Cortex of kidney (tissue), 1 donor: ENCODE data around the gene LRRC18.

Experiments used
- DNase-seq: peaks from one replicate; lab custom pipeline; 2025; lab: John Stamatoyannopoulos, UW

Gene LRRC18

DNA sequence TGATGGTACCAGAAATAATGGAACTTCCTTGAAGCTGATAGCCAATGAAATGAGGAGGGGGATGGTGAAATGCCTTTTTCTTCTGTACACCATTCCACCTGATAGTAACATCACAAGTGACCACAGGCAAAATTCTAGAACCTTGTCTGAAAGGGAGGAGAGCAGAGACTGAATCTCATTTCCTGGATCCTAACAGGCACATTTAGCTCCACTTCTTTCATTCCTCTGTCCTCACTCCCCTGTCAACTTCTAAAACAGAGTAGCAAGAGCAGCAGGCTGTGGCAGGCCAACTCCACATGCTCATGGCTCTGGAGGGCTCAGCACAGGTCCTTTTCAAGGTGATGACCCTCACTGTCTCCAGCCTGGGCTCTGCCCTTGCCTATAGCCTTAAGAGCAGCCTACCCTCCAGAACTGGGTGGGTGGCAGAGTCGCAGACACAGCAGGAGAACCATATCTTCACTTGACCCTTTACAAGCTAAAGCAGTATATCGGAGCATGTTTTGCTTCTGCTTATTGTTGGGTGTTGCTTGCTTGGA, at the start of gene LRRC18:
Gene LRRC18 (minus strand): TSS at position 51 of the 536 bp plus-strand sequence. CDS start 25,685 bp downstream, outside the sequence.
- no peak for DNase-seq

GRCh38 chr10:48985621-48986158, 46.0 kb upstream of the LRRC18 start:
- no peak for DNase-seq

GRCh38 chr10:48983648-48984351, 44.2 kb upstream of the LRRC18 start:
- no peak for DNase-seq

DNA sequence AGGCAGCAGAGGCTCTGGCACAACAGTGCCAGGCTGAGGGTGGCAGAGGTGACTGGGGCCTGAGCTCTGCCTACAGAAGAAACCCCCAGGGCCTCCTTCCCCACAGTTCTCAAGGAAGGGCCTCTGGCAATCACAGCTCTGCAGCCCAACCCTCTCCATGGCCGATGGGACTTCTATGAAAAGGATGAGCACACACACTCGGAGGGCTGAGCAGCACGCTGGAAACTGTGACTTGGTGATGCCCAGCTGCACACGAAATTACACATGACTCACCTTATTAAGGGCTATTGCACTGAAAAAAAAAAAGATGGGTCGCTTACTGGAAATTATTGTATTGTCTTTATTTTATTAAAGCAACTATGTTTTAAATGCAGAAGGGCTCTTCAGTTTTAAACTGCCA, 42.9 kb upstream of the LRRC18 start:
- DNase-seq: no peak

DNA sequence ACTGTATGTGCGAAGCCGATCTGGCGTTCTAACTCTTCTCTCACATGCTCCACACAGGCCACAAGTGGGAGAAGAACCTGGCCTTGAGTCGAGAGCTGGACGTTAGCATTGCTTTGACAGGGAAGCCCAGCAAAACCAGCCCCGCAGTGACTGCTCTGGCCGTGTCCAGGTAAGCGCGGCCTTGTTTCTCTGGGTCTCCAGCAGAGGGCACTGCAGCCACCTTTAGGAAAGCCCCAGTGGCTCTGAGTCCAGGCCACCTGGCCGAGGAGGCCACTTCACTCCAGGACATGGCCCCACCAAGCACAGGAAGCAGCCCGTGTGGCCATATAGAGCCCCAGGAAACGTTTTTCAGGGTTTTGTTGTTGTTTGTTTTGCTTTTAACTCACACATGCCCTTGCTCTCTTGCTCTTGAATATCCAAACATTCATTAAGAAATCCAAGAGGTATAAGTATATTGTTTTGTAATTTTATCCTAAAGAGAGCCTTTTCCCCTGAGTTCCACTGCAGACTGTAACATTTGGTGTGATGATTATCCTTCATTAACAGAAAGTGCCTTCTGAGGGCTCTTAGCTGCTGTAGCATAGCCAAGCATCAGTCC, 41.8 kb upstream of the LRRC18 start:
- no peak for DNase-seq

GRCh38 chr10:48978318-48978717, 38.7 kb upstream of the LRRC18 start:
- DNase-seq: no peak

GRCh38 chr10:48976196-48976595, 36.6 kb upstream of the LRRC18 start:
- no peak for DNase-seq

DNA sequence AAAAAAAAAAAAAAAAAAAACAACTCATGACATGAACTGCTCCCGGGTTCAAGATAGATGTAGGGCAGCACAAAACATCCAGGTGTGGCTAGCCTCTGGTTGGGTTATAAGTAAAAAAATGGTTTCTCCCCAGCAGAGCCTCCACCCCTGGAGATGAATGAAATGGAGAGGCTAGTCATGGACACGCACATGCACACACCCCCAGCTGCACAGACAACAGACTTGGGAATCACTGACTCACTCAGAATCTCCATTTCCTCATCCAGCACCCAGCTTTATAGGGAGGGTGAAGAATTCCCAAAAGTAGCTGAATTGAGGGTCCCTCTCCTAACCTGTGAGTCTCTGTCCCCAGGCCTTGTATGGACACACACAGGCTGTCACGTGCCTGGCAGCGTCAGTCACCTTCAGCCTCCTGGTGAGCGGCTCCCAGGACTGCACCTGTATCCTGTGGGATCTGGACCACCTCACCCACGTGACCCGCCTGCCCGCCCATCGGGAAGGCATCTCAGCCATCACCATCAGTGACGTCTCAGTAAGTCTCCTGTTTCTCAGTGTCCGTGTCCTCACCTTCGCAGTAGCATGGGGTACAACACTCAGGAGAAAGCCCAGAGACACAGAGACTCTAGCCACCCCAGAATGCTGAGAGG, 35.0 kb upstream of the LRRC18 start:
- no peak for DNase-seq

GRCh38 chr10:48973065-48973464, 33.4 kb upstream of the LRRC18 start:
- no peak for DNase-seq

DNA sequence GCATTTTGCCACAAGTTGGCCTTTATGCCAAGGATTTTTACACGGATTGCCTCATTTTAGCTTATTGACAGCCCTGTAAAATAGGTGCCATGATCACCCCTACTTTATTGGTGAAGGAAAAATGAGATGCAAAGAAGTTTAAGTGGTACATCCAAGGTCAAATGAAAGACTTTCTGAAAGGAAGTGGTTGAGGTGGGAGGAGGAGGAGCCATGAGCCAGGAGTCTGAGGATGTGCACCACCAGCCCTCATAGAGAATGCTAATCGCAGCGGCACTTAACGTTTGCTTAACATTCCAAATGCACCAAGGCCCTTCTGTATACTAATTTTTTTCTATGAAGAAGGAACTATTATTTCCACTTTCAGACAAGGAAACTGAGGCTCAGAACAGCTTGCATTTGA, 31.0 kb upstream of the LRRC18 start:
- no peak for DNase-seq

- no peak for DNase-seq
These were observed 30.4 kb upstream of the LRRC18 start for GRCh38 chr10:48970046-48970445.

- no peak for DNase-seq
These were observed 28.4 kb upstream of the LRRC18 start for GRCh38 chr10:48968036-48968435.

- no peak for DNase-seq
These were observed 25.8 kb upstream of the LRRC18 start for GRCh38 chr10:48965460-48965859.

GRCh38 chr10:48964038-48964437, 24.4 kb upstream of the LRRC18 start:
- no peak for DNase-seq

DNA sequence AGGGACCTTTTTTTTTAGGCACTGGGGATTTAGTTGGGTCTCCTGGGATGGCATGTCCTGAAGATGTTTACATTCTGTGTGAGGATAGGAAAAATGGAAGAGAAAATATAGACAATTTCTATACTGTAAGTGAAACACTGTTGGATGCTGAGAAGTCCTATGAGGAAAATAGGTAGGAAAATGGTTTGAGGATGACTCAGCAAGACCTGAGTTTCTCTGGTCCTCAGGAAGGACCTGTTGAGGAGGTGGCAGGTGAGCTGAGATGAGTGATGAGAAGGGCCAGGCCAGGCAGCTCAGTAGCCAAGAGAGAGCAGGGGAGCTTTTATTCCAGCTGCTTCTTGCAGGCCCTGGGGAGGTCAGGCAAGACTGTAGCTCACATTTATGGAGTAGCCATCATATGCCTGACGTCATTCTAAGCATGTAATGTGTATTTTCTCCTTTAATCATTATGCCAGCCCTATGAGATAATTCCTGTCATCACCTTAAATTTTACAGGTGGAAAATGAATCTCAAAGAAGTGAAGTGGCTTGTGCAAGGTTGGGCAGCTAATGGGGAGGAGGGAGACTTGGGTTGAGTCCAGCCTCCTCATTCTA, 19.1 kb upstream of the LRRC18 start:
- DNase-seq: no peak

DNA sequence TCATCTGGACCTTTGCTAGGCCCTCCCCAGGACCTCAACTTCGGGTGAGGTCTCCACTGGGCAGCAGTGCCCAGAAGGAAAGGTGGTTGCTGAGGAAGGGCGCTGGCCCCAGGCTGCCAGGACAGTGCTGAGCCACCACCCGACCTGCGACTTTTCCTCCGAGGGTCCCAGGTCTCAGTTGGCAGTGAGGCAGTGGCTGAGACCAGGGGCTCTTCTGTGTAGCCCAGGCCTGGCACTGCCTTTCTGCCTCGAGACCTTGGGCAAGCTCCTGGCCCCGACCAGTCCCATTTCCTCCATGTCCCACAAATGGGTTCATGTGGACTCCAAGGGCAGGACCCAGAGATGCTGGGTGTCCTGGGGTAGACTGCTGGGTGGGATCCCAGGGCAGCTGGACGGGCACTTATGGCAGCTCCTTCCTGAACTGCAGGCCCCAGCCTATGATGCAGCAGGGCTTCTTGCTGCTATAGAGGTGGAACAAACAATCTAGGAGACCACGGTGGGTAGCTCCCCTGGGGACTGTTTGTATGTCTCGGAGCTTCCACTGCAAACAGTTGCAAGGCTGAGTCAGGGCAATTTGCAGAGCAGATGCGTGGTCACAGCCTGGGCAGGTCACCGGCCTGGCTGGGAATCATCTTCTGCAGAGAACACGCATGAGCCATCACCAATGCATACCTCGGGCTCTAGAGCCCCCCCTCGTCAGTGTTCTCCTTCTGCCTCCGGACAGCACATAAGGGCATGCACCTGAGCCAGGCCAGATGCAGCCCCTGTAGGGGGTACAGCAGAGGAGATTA, 17.9 kb upstream of the LRRC18 start:
- no peak for DNase-seq

DNA sequence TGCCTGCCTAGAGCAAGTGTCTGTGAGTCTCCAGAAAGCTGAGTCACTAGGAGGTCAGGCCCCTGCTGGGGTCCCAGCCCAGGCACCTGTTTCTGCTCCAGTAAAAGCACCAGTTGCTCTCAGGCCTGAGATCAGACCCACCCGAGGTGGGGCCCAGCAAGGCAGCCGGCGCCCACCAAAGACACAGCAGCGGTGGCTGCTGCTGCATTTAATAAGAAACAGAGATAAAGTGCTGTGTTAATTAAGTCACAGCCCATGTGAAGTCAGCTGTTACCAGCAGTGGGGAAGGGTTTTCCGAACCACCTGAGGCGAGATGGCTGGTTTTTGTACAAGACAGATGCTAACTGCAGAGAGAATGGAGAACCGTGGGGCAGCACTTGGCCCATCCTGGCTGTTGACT, 12.1 kb upstream of the LRRC18 start:
- DNase-seq: no peak

DNA sequence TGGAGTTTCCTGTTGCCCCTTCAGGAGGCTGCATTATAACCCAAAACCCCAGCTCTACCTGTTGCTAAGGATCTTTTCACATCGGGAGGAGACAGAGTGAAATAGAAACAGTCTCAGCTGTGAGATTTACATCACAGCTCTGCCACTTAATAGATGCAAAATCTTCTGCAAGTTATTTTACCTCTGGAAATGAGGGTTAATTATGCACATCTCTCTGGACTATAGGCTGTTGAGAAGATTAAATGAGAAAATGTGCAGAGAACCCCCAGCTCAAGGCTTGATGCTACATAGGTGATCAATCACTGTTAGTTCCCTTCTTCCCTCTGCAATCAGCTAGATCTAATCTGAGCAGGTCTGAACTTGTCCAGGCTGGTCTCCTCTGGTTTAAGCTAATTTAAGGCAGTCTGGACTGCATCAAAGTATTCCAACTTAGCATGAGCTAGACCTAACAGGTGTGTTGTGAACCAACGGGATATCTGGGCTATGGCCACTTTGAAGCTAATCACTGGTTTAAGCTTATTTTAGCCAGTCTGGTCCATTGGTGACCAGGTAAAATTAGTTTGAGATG, 8.9 kb upstream of the LRRC18 start:
- no peak for DNase-seq

DNA sequence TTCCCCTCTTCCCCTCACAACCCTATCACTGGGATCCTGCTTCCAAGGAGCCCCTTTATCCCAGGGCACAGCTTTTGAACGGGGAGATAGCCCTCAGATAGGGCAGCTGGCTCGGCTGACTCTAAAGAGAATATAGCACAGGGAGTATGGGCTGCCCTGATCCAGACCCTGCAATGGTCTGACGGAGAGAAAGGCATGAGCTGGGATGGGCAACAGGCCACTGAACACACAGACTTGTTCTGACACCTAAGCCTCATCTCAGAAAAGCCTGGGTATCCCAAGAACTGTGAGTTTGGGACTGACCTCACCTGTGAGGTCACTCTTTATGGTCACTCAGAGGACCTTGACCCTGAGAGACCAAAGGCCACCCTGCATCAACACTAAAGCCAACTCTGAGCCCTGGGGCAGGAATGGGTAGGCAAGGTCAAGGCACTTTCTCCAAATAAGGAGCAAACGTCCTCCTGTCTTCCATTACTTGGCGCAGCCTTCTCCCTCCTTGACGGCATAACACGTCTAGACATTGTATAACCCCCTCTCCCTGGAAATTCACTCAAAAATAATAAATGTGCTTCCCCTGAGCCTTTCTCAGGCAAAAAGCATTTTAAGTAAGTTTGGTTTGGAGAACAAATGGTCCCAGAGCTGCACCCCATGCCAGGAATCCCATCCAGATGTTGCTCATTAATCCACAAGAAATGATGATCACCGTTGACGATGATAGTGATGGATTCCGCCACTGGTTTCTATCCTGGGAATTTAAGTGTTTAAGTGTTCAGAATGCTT, 8.2 kb upstream of the LRRC18 start:
- DNase-seq: no peak

GRCh38 chr10:48946891-48947500, 7.4 kb upstream of the LRRC18 start:
- DNase-seq: no peak
